22Rv1 (cell line): Measurements from ENCODE around the gene SEMA5A.

Source experiments
- CTCF ChIP-seq: fragments of 450-650 bp; IDR thresholded peaks from 2 replicates; pipeline ENCODE4 v1.5.1; 2017; ENCODE audit warnings: mild to moderate bottlenecking
- ZFX ChIP-seq: fragments of 450-650 bp; IDR thresholded peaks from 2 replicates; pipeline ENCODE4 v1.6.1; 2017; ENCODE audit warnings: antibody characterized with exemption, borderline replicate concordance

- TF ChIP-seq CTCF (no peak), ZFX (no peak)
Observed at GRCh38 chr5:9302218-9302617, 243.7 kb downstream of the SEMA5A start.
